GM23338 (cell line): ENCODE results near the gene SEMG2.

Source experiments
- CTCF ChIP-seq, 2 experiments: fragments of 200-600 bp in 1 of 2; sonication (generic) in 1 of 2; conservative IDR thresholded peaks; 2 replicates each; pipeline versions ENCODE4 v1.5.1 to v1.6.1; 2016 to 2017; ENCODE audit warnings: antibody characterized with exemption in 2 of 2, low read depth in 2 of 2, mild to moderate bottlenecking in 2 of 2, moderate library complexity in 1 of 2
- POLR2AphosphoS5 ChIP-seq: IDR thresholded peaks from 2 replicates; pipeline ENCODE4 v1.6.1; 2016; ENCODE audit warnings: antibody characterized with exemption, low read depth
- ZNF462 ChIP-seq: fragments of 250-450 bp; sonication (Bioruptor Pico); IDR thresholded peaks from 2 replicates; pipeline ENCODE4 v1.5.0; 2020; ENCODE audit warnings: mild to moderate bottlenecking, moderate library complexity

GRCh38 chr20:45269056-45269455, 47.9 kb downstream of the SEMG2 start:
- no peak for TF ChIP-seq CTCF (conservative IDR thresholded peaks at IDR 0.05; ENCODE audit: low read depth in 2 of 2)
- no peak for TF ChIP-seq ZNF462 (CRISPR knock-in tag)
- TF ChIP-seq POLR2AphosphoS5: no peak
